Coronary artery (tissue), 2 donors: ENCODE results near the gene MYCN.
"Not testable (repeated sequence)": the region's sequence is repeated elsewhere in the genome, so short reads cannot be mapped to it uniquely, and the experiment has no call there.

Source experiments
- DNase-seq: peaks from one replicate; pipeline ENCODE4 v3.0.0-alpha.2; 2017; ENCODE audit warnings: low spot score
- H3K27ac ChIP-seq, 2 donors: fragments of 200-600 bp; sonication (generic); one replicate each; pipeline ENCODE4 v1.5.1; 2016 to 2019
- H3K4me3 ChIP-seq: fragments of 200-600 bp; sonication (generic); 2 replicates; pipeline ENCODE4 v1.5.1; 2016; ENCODE audit warnings: mild to moderate bottlenecking, moderate library complexity
- TF ChIP-seq, protein P1 (sequence below): fragments of 200-600 bp; sonication (generic); IDR thresholded peaks from one replicate; pipeline ENCODE4 v1.5.1; 2019; ENCODE audit warnings: antibody characterized with exemption

The MYCN gene

GRCh38 chr2:15946983-15947382 is 6.6 kb downstream of the MYCN start:
- TF ChIP-seq, protein P1, sequence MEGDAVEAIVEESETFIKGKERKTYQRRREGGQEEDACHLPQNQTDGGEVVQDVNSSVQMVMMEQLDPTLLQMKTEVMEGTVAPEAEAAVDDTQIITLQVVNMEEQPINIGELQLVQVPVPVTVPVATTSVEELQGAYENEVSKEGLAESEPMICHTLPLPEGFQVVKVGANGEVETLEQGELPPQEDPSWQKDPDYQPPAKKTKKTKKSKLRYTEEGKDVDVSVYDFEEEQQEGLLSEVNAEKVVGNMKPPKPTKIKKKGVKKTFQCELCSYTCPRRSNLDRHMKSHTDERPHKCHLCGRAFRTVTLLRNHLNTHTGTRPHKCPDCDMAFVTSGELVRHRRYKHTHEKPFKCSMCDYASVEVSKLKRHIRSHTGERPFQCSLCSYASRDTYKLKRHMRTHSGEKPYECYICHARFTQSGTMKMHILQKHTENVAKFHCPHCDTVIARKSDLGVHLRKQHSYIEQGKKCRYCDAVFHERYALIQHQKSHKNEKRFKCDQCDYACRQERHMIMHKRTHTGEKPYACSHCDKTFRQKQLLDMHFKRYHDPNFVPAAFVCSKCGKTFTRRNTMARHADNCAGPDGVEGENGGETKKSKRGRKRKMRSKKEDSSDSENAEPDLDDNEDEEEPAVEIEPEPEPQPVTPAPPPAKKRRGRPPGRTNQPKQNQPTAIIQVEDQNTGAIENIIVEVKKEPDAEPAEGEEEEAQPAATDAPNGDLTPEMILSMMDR, result no peak
- no peak overlapping the region for H3K4me3 ChIP-seq
- DNase-seq, result no peak
- H3K27ac ChIP-seq, result no peak overlapping the region

DNA sequence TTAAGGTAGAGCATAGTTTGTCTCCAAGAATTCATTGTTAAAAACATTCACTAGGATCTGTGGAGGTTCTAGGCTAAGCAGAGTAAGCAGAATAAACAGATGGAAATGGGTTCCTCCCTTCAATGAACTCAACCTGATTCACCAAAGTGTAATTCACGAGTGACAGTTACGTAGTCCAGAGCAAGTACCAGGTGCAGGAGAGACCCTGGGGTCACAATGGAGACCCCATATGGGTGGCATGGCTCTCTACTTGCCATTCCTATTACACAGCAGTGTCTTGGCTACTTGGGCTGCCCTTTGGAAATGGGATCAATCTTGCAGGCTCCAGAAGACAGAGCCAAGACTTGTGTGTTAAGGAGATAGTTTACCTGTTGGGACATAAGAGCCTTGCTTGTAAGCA is 7.1 kb downstream of the MYCN start:
- no peak for DNase-seq
- H3K4me3 ChIP-seq, result no peak overlapping the region
- TF ChIP-seq, protein P1, result no peak
- no peak overlapping the region for H3K27ac ChIP-seq

DNA sequence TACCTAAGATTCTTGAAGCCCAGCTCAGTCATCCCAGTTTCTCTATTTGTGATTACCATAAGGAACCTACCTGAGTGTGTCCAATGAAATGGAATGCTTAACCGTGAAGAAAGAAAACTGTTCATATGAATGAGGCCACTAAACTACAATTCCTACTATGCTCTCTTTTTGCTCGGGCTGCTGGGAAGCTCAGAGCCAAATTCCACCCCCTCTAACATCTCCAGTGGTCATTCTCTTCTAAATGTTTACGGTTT is 8.3 kb downstream of the MYCN start:
- H3K4me3 ChIP-seq, result no peak overlapping the region
- no peak for DNase-seq
- H3K27ac ChIP-seq, result no peak overlapping the region
- TF ChIP-seq, protein P1, result no peak

DNA sequence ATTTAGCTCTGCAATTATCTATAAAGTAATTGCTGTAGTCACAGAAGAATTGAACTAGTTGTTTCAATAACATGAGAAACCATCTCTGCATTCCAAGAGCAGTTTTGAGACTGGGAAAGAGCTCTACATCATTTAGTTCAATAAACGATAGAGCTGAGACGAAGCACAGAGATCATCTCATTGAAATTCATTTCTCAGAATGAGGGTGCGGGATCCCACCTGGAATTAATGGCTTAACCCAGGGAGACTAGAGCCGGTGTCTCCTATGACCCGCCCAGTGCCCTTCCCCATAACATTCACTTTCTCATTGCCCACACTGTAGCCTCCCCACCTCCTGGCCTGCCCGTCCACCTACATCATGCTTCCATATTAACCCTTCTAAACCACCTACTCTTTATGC is 8.8 kb downstream of the MYCN start:
- TF ChIP-seq, protein P1, result no peak
- DNase-seq, result no peak

GRCh38 chr2:15949551-15949950 is 9.2 kb downstream of the MYCN start:
- TF ChIP-seq, protein P1, result no peak
- no peak for DNase-seq
- no peak overlapping the region for H3K4me3 ChIP-seq
- no peak overlapping the region for H3K27ac ChIP-seq

More for the DNA sequence above, 8.8 kb downstream of the MYCN start:
- H3K27ac ChIP-seq, result no peak overlapping the region
- H3K4me3 ChIP-seq, result no peak overlapping the region

DNA sequence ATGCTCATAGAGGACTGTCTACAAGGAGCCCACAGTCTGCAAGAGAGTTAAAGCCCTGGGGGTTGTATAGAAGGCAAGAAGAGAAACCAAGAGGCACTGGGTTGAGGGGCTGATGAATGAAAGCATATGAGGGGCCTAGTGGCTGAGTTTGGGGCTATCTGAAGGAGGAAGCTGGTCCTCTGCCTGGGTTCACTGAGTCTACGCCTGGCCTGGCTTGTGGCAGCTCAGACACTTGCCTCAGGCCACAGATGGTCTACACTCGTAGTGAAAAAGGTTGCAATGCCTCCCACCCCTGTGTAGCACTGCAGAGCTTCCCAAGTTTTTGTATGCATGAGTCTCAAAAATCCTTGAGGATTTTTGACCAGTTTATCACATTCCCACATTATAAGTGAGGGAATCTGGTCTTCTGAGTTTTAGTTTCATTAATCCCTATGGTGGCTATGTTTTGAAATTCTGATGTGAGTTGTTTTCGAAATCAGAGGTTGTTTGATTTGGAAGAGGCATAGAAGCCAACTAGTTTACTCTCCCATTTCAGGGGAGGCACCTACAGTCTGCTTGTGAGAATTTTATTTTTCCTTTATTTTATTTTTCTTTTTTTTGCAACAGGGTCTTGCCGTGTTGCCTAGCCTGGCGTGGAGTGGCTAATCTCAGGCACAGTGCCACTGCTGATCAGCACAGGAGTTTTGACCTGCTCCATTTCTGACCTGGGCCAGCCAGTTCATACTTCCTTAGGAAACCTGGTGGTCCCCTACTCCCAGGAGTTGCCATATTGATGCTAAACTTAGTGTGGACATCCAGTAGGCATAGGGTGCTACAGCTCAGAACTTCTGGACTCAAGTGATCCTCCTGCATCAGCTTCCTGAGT is 10.0 kb downstream of the MYCN start:
- Histone ChIP-seq H3K27ac (no peak overlapping the region), H3K4me3 (no peak overlapping the region)
- TF ChIP-seq, protein P1, result no peak
- DNase-seq, result no peak

DNA sequence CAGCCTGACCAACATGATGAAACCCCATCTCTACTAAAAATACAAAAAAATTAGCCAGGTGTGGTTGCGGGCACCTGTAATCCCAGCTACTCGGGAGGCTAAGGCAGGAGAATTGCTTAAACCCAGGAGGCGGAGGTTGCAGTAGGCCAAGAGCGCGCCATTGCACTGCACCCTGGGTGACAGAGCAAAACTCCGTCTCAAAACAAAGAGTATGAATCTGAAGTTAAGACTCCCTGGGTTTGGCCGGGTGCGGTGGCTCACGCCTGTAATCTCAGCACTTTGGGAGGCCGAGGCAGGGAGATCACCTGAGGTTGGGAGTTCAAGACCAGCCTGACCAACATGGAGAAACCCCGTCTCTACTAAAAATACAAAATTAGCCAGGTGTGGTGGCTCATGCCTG is 11.6 kb downstream of the MYCN start:
- H3K4me3 ChIP-seq, H3K27ac ChIP-seq, DNase-seq: not testable (repeated sequence)
